GM19324 (cell line): Measurements from ENCODE around the gene B3GALT6.

ENCODE experiments used
- ATAC-seq: cut with Tn5 transposase; IDR thresholded peaks from one replicate; pipeline ENCODE4 v1.9.1; 2021; ENCODE audit warnings: mild to moderate bottlenecking, moderate library complexity; ENCODE audit not compliant: unreplicated experiment, low FRiP score

The B3GALT6 gene

DNA sequence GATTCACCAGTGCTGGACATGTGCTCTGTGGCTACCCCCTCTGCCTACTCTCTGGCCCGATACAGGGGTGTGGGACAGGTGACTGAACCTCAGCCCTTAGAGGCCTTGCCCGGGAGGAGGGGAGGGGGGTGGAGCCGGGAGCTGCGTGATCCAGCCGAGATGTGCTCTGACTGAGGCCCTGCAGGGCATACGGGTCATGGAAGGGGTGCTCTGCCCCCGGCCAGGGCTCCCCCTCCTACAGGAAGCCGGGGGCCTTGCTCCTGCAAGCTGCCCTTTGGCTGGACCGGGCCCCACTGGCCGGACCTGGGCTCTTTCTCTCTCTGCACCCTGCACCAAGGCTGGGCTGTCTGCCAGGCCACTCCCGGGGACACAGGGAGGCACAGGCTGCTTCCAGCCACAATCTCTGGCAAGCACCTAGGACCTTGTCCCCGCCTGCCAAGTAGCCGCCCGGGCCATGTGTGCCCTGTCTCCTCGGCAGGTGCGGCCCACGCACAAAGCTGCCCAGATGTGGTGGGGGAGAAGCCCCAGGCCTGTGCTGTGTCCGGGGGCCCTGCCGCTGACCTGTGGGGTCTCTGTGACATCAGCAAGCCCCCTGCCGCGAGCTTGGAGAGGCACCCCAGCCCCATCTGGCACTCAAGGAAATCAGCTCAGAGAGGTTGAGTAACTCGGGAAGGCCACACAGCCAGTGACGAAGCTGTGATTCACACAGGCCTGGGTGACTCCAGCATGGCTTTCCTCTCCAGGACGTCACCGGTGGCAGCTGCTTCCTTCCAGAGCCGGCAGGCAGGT is 49.7 kb downstream of the B3GALT6 start:
- no peak for ATAC-seq

DNA sequence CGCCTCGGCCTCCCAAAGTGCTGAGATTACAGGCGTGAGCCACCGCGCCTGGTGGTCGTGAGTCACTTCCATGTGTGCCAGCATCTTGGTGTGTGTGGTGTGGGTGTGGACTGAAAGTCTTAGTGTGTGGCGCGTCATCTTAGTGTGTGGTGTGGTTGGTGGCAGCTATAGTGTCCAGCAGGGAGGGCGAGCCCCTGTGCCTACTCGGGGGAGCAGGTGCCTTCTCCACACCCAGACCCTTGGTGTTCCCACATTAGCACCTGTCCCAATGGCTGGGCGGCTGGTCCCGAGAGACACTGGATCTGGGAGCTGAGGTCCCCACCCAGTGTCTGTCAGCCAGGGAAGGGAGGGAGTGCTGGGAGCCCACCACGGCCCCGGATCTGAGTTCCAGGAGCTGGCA is 51.0 kb downstream of the B3GALT6 start:
- ATAC-seq = no peak

DNA sequence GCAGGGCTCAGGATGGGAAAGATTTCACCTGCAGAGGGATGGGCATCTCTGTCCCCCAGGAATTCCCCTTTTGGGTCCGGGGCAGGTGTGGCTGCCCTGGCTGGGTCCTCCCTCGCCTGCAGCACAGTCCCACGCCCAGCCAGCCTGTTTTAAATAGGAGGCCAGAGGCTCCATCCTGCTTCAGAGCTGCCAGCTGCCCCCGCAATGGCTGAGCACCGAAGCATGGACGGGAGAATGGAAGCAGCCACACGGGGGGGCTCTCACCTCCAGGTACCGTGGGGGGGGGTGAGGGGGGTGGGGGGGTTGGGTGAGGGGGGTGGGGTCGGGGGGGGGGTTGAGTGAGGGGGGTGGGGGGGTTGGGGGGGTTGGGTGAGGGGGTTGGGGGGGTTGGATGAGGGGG is 51.8 kb downstream of the B3GALT6 start:
- no peak for ATAC-seq
